Measurements from ENCODE around the gene CDH4.

CDH4 gene

DNA sequence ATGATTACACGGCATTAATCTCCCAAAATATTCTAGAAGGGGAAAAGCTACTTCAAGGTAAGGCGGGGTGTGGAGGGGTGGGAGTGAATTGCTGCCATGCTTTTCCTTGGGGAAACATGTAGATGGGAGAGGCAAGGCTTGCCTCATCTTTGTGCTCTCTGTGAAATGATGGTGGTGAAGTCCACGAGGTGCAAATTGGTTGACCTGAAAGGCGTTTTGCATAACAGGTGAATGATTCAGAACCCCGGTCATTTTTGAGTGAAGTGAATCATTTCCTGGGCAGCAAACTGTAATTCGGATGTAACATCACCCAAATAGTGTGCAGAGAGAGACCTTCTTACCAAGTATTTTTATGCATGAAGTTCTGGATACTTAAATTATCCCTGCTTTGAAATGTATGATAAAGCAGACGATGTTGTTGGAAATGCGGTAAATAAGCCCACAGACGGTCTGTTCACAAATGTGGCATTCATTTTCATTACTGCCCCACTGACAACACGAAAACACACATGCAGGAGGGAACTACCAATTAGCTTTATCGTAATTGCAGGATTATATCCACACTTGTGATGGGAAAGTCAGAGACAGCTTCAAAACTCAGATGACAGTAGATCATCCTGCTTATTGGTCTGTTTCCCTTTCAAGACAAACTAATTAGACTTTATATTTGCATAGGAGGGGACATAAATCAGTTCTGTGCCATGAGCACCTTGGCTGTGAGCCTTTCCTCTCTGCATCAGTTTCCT lies 3.0 kb downstream of the CDH4 start:
- Histone ChIP-seq H3K4me3 (replicated peaks; ENCODE audit: insufficient read depth, low read length) (no peak overlapping the region), H3K27me3 (ENCODE audit: insufficient read depth, poor library complexity, severe bottlenecking) (peaks cover 34% of the 10 kb centered on the region), H3K27ac (replicated peaks) (no peak overlapping the region)
- no peak for DNase-seq (ENCODE audit: low read depth in 1 of 2, low spot score in 1 of 2)
- no peak for TF ChIP-seq SPI1 (IDR thresholded peaks at IDR 0.05; ENCODE audit: borderline replicate concordance, low read depth)
- TF ChIP-seq, protein P1, sequence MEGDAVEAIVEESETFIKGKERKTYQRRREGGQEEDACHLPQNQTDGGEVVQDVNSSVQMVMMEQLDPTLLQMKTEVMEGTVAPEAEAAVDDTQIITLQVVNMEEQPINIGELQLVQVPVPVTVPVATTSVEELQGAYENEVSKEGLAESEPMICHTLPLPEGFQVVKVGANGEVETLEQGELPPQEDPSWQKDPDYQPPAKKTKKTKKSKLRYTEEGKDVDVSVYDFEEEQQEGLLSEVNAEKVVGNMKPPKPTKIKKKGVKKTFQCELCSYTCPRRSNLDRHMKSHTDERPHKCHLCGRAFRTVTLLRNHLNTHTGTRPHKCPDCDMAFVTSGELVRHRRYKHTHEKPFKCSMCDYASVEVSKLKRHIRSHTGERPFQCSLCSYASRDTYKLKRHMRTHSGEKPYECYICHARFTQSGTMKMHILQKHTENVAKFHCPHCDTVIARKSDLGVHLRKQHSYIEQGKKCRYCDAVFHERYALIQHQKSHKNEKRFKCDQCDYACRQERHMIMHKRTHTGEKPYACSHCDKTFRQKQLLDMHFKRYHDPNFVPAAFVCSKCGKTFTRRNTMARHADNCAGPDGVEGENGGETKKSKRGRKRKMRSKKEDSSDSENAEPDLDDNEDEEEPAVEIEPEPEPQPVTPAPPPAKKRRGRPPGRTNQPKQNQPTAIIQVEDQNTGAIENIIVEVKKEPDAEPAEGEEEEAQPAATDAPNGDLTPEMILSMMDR (IDR thresholded peaks at IDR 0.05; ENCODE audit: insufficient read depth, low read length) = no peak
- TF ChIP-seq, protein P2, sequence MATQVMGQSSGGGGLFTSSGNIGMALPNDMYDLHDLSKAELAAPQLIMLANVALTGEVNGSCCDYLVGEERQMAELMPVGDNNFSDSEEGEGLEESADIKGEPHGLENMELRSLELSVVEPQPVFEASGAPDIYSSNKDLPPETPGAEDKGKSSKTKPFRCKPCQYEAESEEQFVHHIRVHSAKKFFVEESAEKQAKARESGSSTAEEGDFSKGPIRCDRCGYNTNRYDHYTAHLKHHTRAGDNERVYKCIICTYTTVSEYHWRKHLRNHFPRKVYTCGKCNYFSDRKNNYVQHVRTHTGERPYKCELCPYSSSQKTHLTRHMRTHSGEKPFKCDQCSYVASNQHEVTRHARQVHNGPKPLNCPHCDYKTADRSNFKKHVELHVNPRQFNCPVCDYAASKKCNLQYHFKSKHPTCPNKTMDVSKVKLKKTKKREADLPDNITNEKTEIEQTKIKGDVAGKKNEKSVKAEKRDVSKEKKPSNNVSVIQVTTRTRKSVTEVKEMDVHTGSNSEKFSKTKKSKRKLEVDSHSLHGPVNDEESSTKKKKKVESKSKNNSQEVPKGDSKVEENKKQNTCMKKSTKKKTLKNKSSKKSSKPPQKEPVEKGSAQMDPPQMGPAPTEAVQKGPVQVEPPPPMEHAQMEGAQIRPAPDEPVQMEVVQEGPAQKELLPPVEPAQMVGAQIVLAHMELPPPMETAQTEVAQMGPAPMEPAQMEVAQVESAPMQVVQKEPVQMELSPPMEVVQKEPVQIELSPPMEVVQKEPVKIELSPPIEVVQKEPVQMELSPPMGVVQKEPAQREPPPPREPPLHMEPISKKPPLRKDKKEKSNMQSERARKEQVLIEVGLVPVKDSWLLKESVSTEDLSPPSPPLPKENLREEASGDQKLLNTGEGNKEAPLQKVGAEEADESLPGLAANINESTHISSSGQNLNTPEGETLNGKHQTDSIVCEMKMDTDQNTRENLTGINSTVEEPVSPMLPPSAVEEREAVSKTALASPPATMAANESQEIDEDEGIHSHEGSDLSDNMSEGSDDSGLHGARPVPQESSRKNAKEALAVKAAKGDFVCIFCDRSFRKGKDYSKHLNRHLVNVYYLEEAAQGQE (IDR thresholded peaks at IDR 0.05; ENCODE audit: insufficient replicate concordance, low read depth) = no peak
- TF ChIP-seq POLR2AphosphoS5 (IDR thresholded peaks at IDR 0.05; ENCODE audit: low read depth) = no peak

DNA sequence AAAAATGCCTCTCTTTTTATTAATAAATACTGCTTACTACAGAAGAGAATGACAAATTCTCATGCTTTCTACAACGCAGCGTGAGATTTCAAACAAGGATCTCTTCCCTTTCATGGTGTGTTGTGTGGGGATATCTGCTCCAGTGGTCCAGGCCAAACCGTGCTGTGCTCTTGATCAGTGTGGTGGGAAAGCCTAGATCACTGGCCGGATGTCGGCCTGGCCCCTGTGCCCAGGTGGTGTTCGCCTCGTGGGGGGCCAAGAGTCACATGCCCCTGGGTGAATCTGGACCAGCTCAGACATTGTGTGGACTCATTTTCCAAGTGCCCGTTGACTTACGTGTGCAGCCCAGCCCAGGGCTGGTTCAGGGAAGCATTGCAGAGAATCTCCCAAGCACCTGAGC lies 4.3 kb downstream of the CDH4 start:
- TF ChIP-seq, protein P1 (IDR thresholded peaks at IDR 0.05; ENCODE audit: insufficient read depth, low read length) = no peak
- TF ChIP-seq POLR2AphosphoS5 (IDR thresholded peaks at IDR 0.05; ENCODE audit: low read depth) = no peak
- TF ChIP-seq GABPA (IDR thresholded peaks at IDR 0.05; ENCODE audit: low read depth) = no peak
- no peak for TF ChIP-seq SPI1 (IDR thresholded peaks at IDR 0.05; ENCODE audit: borderline replicate concordance, low read depth)
- TF ChIP-seq, protein P2 (IDR thresholded peaks at IDR 0.05; ENCODE audit: insufficient replicate concordance, low read depth) = no peak
- Histone ChIP-seq H3K27me3 (ENCODE audit: insufficient read depth, poor library complexity, severe bottlenecking) (peaks cover 22% of the 10 kb centered on the region), H3K27ac (replicated peaks) (no peak overlapping the region), H3K4me3 (replicated peaks; ENCODE audit: insufficient read depth, low read length) (no peak overlapping the region)
- no peak for DNase-seq (ENCODE audit: low read depth in 1 of 2, low spot score in 1 of 2)

DNA sequence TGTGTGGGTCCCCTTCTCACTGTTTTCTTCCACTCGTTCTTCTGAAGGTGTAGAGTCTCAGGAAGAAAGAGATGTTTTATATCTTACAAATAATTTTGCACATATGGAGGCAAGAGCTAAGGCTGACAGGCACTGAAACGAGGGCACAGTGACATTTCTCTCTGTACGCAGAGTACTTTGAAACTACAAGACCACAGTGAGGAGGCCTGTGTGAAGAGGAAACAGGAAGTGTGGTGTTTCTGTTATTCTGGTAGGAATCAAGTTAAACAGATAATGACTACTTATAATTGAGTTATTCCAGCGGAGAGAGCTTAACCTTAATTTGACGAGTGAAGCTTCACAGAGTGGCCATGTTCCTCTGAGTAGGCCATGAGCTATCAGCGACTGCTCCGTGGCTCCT lies 4.8 kb downstream of the CDH4 start:
- TF ChIP-seq SPI1 (IDR thresholded peaks at IDR 0.05; ENCODE audit: borderline replicate concordance, low read depth) = no peak
- TF ChIP-seq POLR2AphosphoS5 (IDR thresholded peaks at IDR 0.05; ENCODE audit: low read depth) = no peak
- Histone ChIP-seq H3K27me3 (ENCODE audit: insufficient read depth, poor library complexity, severe bottlenecking) (peaks cover 17% of the 10 kb centered on the region), H3K27ac (replicated peaks) (no peak overlapping the region), H3K4me3 (replicated peaks; ENCODE audit: insufficient read depth, low read length) (no peak overlapping the region)
- DNase-seq (ENCODE audit: low read depth in 1 of 2, low spot score in 1 of 2) = no peak

DNA sequence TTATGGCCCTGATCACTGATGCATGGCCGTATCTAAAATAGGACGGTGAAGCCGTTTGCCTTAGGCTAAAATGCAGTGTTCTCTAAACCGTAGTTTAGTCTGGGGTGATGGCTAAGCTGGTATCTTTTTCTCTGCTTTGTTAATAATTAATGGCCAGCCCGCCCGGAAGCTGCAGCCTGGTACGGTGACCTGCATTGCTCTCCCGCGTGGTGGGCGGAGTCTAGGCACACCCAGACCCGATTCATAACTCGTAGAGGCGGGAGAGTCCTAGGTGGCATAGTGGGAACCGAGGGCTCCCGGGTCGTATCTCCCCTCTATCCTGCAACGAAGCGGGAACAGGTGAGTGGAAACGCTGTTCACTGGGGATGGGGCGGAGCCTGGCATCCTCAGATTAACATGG lies 5.5 kb downstream of the CDH4 start:
- H3K27ac ChIP-seq (replicated peaks) = no peak overlapping the region
- H3K27me3 ChIP-seq (ENCODE audit: insufficient read depth, poor library complexity, severe bottlenecking) = peaks cover 16% of the 10 kb centered on the region
- no peak for TF ChIP-seq POLR2AphosphoS5 (IDR thresholded peaks at IDR 0.05; ENCODE audit: low read depth)
- TF ChIP-seq, protein P2 (IDR thresholded peaks at IDR 0.05; ENCODE audit: insufficient replicate concordance, low read depth) = no peak
- TF ChIP-seq, protein P1 (IDR thresholded peaks at IDR 0.05; ENCODE audit: insufficient read depth, low read length) = no peak
- no peak for TF ChIP-seq SPI1 (IDR thresholded peaks at IDR 0.05; ENCODE audit: borderline replicate concordance, low read depth)
- TF ChIP-seq GABPA (IDR thresholded peaks at IDR 0.05; ENCODE audit: low read depth) = no peak
- DNase-seq (ENCODE audit: low read depth in 1 of 2, low spot score in 1 of 2) = no peak
- H3K4me3 ChIP-seq (replicated peaks; ENCODE audit: insufficient read depth, low read length) = no peak overlapping the region
